Loucy (cell line): ENCODE results near the gene MEAF6.
"Not testable (repeated sequence)": the region's sequence is repeated elsewhere in the genome, so short reads cannot be mapped to it uniquely, and the experiment has no call there.

ENCODE experiments used
- H2AFZ ChIP-seq: fragments of 200-600 bp; sonication (generic); 2 replicates; pipeline ENCODE4 v1.6.0; 2016; ENCODE audit warnings: antibody characterized with exemption, mild to moderate bottlenecking, low read length, moderate library complexity
- H3F3A ChIP-seq: fragments of 200-600 bp; 2 replicates; pipeline ENCODE4 v1.6.0; 2016; ENCODE audit warnings: antibody characterized with exemption, low read depth, mild to moderate bottlenecking
- H3K27me3 ChIP-seq: fragments of 200-600 bp; sonication (generic); 2 replicates; pipeline ENCODE4 v1.6.1; 2014; ENCODE audit warnings: low read length, mild to moderate bottlenecking; ENCODE audit not compliant: insufficient read depth, poor library complexity, severe bottlenecking
- H3K36me3 ChIP-seq: fragments of 200-600 bp; sonication (generic); 2 replicates; pipeline ENCODE4 v1.6.1; 2016; ENCODE audit warnings: low read length; ENCODE audit not compliant: insufficient read depth
- H3K4me1 ChIP-seq: fragments of 200-600 bp; sonication (generic); 2 replicates; pipeline ENCODE4 v1.5.1; 2014; ENCODE audit warnings: low read length, mild to moderate bottlenecking; ENCODE audit not compliant: insufficient read depth, poor library complexity, severe bottlenecking
- H3K4me2 ChIP-seq: fragments of 200-600 bp; sonication (generic); 2 replicates; pipeline ENCODE4 v1.6.0; 2014; ENCODE audit warnings: antibody characterized with exemption, low read length, low read depth, mild to moderate bottlenecking; ENCODE audit not compliant: poor library complexity, severe bottlenecking
- H3K4me3 ChIP-seq: fragments of 200-600 bp; sonication (generic); 2 replicates; pipeline ENCODE4 v1.5.1; 2014; ENCODE audit warnings: low read length, mild to moderate bottlenecking, mixed read lengths; ENCODE audit not compliant: poor library complexity, severe bottlenecking
- H3K79me2 ChIP-seq: fragments of 200-600 bp; sonication (generic); 2 replicates; pipeline ENCODE4 v1.6.1; 2014; ENCODE audit warnings: low read length; ENCODE audit not compliant: insufficient read depth
- H3K9ac ChIP-seq: fragments of 200-600 bp; sonication (generic); 2 replicates; pipeline ENCODE4 v1.6.0; 2014; ENCODE audit warnings: mild to moderate bottlenecking, low read depth, low read length, moderate library complexity; ENCODE audit not compliant: poor library complexity, severe bottlenecking
- H3K9me2 ChIP-seq: fragments of 200-600 bp; sonication (generic); replicated peaks from 2 replicates; pipeline ENCODE4 v1.6.1; 2016; ENCODE audit warnings: low read depth, low read length, mixed read lengths
- H3K9me3 ChIP-seq: fragments of 200-600 bp; sonication (generic); 2 replicates; pipeline ENCODE4 v1.6.1; 2014; ENCODE audit warnings: mild to moderate bottlenecking, antibody characterized with exemption, low read length, low read depth; ENCODE audit not compliant: insufficient read depth
- H4K20me1 ChIP-seq: fragments of 200-600 bp; sonication (generic); 2 replicates; pipeline ENCODE4 v1.6.0; 2014; ENCODE audit warnings: antibody characterized with exemption, low read length, mild to moderate bottlenecking; ENCODE audit not compliant: insufficient read depth, poor library complexity, severe bottlenecking
- EZH2phosphoT487 ChIP-seq: fragments of 200-600 bp; IDR thresholded peaks from 2 replicates; pipeline ENCODE4 v1.6.1; 2018; ENCODE audit warnings: antibody characterized with exemption, mild to moderate bottlenecking, moderate library complexity, borderline replicate concordance
- TF ChIP-seq, protein P1 (sequence below): fragments of 200-600 bp; sonication (generic); conservative IDR thresholded peaks from 2 replicates; pipeline ENCODE4 v1.5.1; 2014; ENCODE audit warnings: mild to moderate bottlenecking, antibody characterized with exemption, low read length

The MEAF6 gene

DNA sequence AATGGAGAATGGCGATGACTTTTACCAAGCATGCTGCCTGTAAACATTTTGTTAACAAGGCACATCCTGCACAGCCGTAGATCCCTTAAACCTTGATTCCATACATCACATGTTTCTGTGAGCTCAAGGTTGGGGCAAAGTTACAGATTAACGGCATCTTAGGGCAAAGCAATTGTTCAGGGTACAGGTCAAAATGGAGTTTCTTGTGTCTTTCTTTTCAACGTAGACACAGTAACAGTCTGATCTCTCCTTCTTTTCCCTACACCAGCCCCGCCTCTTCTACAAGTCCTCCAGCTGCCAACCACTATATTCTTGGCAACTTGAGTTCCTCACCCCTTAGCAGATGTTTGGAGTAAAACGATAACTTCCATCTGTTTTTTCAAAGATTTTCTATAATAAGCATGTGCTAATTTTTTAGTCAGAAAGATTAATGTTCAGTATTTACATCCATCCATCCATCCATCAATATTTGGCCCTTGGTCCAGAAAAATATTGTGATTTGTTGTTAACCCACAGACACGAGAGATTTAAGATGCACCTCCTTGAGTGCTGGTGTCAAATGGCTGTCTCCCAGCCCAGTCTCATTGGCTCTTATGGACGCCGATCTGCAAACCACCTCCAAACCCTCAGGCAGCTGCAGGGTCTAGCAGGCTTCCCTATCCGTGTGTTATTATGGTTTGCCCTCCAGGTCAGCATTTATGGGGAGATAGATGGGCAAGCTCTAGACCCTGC lies 46.0 kb upstream of the MEAF6 start:
- Histone ChIP-seq H3K9me2 (no peaks in the 10 kb centered on the region), H3K79me2 (no peaks in the 10 kb centered on the region), H3K4me1 (no peaks in the 10 kb centered on the region), H3K4me3 (no peak overlapping the region), H3K36me3 (peaks cover 10% of the 10 kb centered on the region; the same call in 1 of the 2 replicates), H4K20me1 (no peaks in the 10 kb centered on the region), H3K9ac (no peak overlapping the region), H3K9me3 (no peaks in the 10 kb centered on the region), H3F3A (no peaks in the 10 kb centered on the region), H3K27me3 (peaks cover 4% of the 10 kb centered on the region), H2AFZ (no peak overlapping the region), H3K4me2 (no peak overlapping the region)
- TF ChIP-seq, protein P1, sequence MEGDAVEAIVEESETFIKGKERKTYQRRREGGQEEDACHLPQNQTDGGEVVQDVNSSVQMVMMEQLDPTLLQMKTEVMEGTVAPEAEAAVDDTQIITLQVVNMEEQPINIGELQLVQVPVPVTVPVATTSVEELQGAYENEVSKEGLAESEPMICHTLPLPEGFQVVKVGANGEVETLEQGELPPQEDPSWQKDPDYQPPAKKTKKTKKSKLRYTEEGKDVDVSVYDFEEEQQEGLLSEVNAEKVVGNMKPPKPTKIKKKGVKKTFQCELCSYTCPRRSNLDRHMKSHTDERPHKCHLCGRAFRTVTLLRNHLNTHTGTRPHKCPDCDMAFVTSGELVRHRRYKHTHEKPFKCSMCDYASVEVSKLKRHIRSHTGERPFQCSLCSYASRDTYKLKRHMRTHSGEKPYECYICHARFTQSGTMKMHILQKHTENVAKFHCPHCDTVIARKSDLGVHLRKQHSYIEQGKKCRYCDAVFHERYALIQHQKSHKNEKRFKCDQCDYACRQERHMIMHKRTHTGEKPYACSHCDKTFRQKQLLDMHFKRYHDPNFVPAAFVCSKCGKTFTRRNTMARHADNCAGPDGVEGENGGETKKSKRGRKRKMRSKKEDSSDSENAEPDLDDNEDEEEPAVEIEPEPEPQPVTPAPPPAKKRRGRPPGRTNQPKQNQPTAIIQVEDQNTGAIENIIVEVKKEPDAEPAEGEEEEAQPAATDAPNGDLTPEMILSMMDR, result no peak

DNA sequence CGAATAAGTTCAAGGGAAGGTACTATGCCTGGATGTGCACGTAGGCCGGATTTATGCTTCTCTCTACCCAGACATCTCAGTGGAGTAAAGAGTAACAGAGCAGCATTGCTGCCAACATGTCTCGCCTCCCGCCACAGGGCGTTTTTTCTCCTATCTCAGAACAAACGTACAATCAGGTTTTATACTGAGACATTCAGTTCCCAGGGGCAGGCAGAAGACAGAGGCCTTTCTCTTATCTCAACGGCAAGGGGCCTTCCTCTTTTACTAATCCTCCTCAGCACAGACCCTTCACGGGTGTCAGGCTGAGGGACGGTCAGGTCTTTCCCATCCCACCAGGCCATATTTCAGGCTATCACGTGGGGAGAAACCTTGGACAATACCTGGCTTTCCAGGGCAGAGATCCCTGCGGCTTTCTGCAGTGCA lies 45.4 kb upstream of the MEAF6 start:
- H3K27me3 ChIP-seq, H2AFZ ChIP-seq, H3K4me3 ChIP-seq, H3K9ac ChIP-seq, H3K4me1 ChIP-seq, H3F3A ChIP-seq, H3K36me3 ChIP-seq, H3K79me2 ChIP-seq, H3K9me3 ChIP-seq, H3K9me2 ChIP-seq, H4K20me1 ChIP-seq, H3K4me2 ChIP-seq: not testable (repeated sequence)

DNA sequence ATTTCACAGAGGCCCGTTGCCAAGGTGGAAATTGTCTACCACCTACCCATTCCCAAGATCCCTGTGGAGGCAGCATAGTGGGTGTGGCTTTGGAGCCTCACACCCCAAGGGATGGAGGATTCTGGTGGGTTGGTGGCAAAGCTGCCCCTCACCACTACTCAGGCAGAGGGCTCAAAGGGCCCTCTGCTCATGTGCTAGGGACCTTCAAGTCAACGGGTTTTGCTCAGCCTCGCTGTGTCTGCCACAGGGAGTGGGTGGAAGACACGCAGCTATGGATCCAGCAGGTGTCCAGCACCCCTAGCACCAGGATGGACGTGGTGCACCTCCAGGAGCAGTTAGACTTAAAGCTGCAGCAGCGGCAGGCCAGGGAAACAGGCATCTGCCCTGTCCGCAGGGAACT lies 44.5 kb upstream of the MEAF6 start:
- H3K9me2 ChIP-seq, result no peaks in the 10 kb centered on the region
- no peak overlapping the region for H3K4me2 ChIP-seq
- no peak overlapping the region for H3K4me3 ChIP-seq
- H2AFZ ChIP-seq, result no peak overlapping the region
- 0 out of 2 replicates have a peak, but pooled peaks cover 3% of the 10 kb centered on the region for H3K9me3 ChIP-seq
- no peaks in the 10 kb centered on the region for H3K4me1 ChIP-seq
- H4K20me1 ChIP-seq, result no peaks in the 10 kb centered on the region
- no peak for TF ChIP-seq EZH2phosphoT487
- TF ChIP-seq, protein P1, result no peak
- no peak overlapping the region for H3K9ac ChIP-seq
- peaks cover under 1% of the 10 kb centered on the region; the same call in 1 of the 2 replicates for H3K79me2 ChIP-seq
- H3K27me3 ChIP-seq, result peaks cover 4% of the 10 kb centered on the region
- no peaks in the 10 kb centered on the region for H3F3A ChIP-seq
- no peaks in the 10 kb centered on the region for H3K36me3 ChIP-seq

DNA sequence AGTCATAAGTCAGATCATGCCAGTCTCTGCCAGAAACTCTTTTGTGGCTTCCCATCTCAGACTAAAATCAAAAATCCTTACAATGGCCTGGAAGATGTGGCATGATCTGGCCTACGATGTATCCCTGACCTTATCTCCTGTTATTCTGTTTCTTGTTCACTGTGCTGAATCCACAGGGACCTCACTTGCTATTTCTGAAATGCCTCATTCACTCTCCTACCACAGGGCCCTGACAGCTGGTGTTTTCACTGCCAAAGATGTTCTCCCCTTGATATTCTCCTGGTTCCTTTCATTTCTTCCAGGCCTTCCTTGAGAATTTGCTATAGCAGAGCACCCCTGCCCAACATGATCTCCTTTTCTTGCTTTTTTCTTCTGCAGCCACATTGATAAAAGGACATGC lies 43.8 kb upstream of the MEAF6 start:
- H2AFZ ChIP-seq, result no peak overlapping the region
- H3K9me3 ChIP-seq, result 0 out of 2 replicates have a peak, but pooled peaks cover 3% of the 10 kb centered on the region
- H3K79me2 ChIP-seq, result peaks cover 7% of the 10 kb centered on the region
- TF ChIP-seq, protein P1, result no peak
- TF ChIP-seq EZH2phosphoT487, result no peak
- no peaks in the 10 kb centered on the region for H3F3A ChIP-seq
- peaks cover 4% of the 10 kb centered on the region for H3K27me3 ChIP-seq
- H3K9me2 ChIP-seq, result no peaks in the 10 kb centered on the region
- H3K4me1 ChIP-seq, result peaks cover under 1% of the 10 kb centered on the region
- H3K4me3 ChIP-seq, result no peak overlapping the region
- H3K4me2 ChIP-seq, result no peak overlapping the region
- no peaks in the 10 kb centered on the region for H3K36me3 ChIP-seq
- H4K20me1 ChIP-seq, result peaks cover 6% of the 10 kb centered on the region
- H3K9ac ChIP-seq, result no peak overlapping the region
